Measurements from ENCODE around the gene TEDC2. TPM values are rescaled to one million over a fixed set of nuclear protein-coding genes. Genes with fewer than 3 reads are reported as not detected.

Gene TEDC2
- total RNA-seq, 2 experiments from 2014 or later = 48.0 to 110 TPM

DNA sequence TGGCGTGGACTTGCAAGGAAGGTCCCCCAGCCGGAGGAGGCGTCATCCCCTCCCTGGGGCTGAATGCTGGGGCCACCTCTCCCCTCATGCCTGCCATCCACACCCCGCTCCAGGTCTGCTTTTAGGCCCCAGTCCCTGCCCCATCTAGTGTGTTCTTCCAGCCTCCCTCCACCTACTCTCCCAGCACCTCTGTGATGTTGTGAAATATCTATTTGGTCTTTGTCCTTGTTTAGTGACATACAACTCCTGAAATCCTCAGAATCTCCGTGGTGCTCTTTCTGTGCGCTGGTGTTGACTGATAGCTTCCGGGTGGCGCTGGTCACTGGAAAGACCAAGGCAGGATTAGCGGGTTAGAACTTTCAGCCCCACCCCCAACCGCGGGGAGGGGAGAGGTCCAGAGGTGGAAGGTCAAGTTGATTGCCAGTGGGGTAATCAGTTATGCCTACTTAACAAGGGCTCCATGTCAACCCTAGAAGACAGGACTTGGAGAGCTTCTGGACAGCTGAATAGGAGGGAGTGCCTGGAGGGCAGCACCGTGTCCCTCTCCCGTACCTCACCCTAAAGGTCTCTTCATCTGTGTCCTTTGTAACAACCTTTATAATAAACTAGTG, 25.1 kb downstream of the TEDC2 start:
- ChIA-PET POLR2A (no interaction called here), CTCF (ENCODE audit: unreplicated experiment) (no interaction called here)
- no peaks in the 10 kb centered on the region for H3K9me2 ChIP-seq (ENCODE audit: insufficient read depth, low read length)
- TF ChIP-seq, protein P1, sequence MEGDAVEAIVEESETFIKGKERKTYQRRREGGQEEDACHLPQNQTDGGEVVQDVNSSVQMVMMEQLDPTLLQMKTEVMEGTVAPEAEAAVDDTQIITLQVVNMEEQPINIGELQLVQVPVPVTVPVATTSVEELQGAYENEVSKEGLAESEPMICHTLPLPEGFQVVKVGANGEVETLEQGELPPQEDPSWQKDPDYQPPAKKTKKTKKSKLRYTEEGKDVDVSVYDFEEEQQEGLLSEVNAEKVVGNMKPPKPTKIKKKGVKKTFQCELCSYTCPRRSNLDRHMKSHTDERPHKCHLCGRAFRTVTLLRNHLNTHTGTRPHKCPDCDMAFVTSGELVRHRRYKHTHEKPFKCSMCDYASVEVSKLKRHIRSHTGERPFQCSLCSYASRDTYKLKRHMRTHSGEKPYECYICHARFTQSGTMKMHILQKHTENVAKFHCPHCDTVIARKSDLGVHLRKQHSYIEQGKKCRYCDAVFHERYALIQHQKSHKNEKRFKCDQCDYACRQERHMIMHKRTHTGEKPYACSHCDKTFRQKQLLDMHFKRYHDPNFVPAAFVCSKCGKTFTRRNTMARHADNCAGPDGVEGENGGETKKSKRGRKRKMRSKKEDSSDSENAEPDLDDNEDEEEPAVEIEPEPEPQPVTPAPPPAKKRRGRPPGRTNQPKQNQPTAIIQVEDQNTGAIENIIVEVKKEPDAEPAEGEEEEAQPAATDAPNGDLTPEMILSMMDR (conservative IDR thresholded peaks at IDR 0.05; ENCODE audit: low read length) = no peak
- no peak for TF ChIP-seq EZH2phosphoT487 (IDR thresholded peaks at IDR 0.05; ENCODE audit: borderline replicate concordance, low read depth, low read length)
- H3K4me2 ChIP-seq (ENCODE audit: low read length) = no peak overlapping the region
- H3K79me2 ChIP-seq (ENCODE audit: insufficient read depth, low read depth, low read length) = 0 out of 2 replicates have a peak, but pooled peaks cover 4% of the 10 kb centered on the region
- no peaks in the 10 kb centered on the region for H4K20me1 ChIP-seq (ENCODE audit: insufficient read depth, low read length)
- no TSS peak for BruUV-seq (replicated peaks)
- H3K4me1 ChIP-seq (ENCODE audit: insufficient read depth, low read length, poor library complexity, severe bottlenecking) = peaks cover 6% of the 10 kb centered on the region
- no peak overlapping the region for H3K27ac ChIP-seq (ENCODE audit: low read depth, low read length, poor library complexity, severe bottlenecking)
- no peak for DNase-seq (ENCODE audit: low spot score)
- no peaks in the 10 kb centered on the region for H3K9me3 ChIP-seq (ENCODE audit: low read length)
- intact Hi-C loops (cut with micrococcal nuclease; ENCODE audit: unreplicated experiment) = loop anchor here (5.0 kb wide), 1 partner anchor 148 kb away; no protein-coding TSS in a partner anchor
- no peak overlapping the region for H2AFZ ChIP-seq (ENCODE audit: low read length)
- H3K4me3 ChIP-seq (ENCODE audit: low read depth, low read length, poor library complexity, severe bottlenecking) = no peak overlapping the region
- H3K36me3 ChIP-seq (ENCODE audit: insufficient read depth, low read length) = peaks cover 10% of the 10 kb centered on the region; the same call in 1 of the 2 replicates

DNA sequence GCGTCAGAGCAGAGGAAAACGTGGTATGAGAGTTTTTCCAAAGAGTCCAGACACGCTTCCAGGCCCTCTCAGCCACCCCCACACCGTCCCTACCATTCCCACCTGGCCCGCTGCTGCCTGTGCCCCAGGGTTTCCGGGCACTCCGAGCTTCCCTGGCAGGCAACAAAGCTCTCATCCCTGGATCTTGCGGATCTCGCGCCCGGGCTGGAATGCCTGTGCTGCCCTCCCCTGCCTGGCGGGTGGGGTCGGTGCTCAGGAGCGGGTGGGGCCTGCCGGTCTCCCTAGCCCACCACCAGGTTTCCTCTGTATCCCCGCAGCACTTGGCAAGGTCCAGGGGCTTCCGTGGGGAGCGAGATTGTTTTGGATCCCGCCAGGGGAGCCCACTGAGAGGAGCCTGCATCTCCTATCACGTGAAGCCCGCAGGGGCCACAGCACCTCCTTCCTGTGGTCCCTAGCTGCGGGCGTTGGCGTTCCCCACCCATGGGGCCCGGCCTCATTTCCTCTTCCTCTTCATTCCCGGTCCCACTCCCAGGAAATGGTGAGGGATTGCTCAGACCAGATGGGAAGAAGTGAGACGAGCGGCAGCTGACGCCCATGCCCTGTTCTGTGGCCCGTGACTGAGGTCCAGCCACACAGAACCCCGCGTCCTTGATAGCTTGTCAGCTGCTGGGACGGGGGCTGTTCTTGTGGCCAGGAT, 26.1 kb downstream of the TEDC2 start:
- H4K20me1 ChIP-seq (ENCODE audit: insufficient read depth, low read length) = no peaks in the 10 kb centered on the region
- intact Hi-C loops (cut with micrococcal nuclease; ENCODE audit: unreplicated experiment) = loop anchor here (5.0 kb wide), 1 partner anchor 149 kb away; no protein-coding TSS in a partner anchor
- no peak for DNase-seq (ENCODE audit: low spot score)
- BruUV-seq (replicated peaks) = no TSS peak
- H3K79me2 ChIP-seq (ENCODE audit: insufficient read depth, low read depth, low read length) = no peaks in the 10 kb centered on the region
- H3K4me1 ChIP-seq (ENCODE audit: insufficient read depth, low read length, poor library complexity, severe bottlenecking) = peaks cover 6% of the 10 kb centered on the region
- TF ChIP-seq, protein P1 (conservative IDR thresholded peaks at IDR 0.05; ENCODE audit: low read length) = no peak
- TF ChIP-seq EZH2phosphoT487 (IDR thresholded peaks at IDR 0.05; ENCODE audit: borderline replicate concordance, low read depth, low read length) = no peak
- no peaks in the 10 kb centered on the region for H3K9me2 ChIP-seq (ENCODE audit: insufficient read depth, low read length)
- H3K4me3 ChIP-seq (ENCODE audit: low read depth, low read length, poor library complexity, severe bottlenecking) = no peak overlapping the region
- ChIA-PET CTCF (ENCODE audit: unreplicated experiment) (no interaction called here), POLR2A (no interaction called here)
- H3K27ac ChIP-seq (ENCODE audit: low read depth, low read length, poor library complexity, severe bottlenecking) = no peak overlapping the region
- H2AFZ ChIP-seq (ENCODE audit: low read length) = no peak overlapping the region
- peaks cover 19% of the 10 kb centered on the region; the same call in 1 of the 2 replicates for H3K36me3 ChIP-seq (ENCODE audit: insufficient read depth, low read length)
- H3K9me3 ChIP-seq (ENCODE audit: low read length) = no peaks in the 10 kb centered on the region
- H3K4me2 ChIP-seq (ENCODE audit: low read length) = no peak overlapping the region
